Stimulated activated CD8-positive, alpha-beta memory T cell treated with anti-CD3 and anti-CD28 coated beads, Interleukin-7, amount 100 ng/mL, for 4 hours (primary cell): ENCODE measurements around the gene PPP1R15B.
A peak's percentile ranks its signal among the peaks of the same experiment; 100 is the strongest.

Source experiments
- DNase-seq, 2 donors: peaks; one replicate each; pipeline ENCODE4 v3.0.0-alpha.2; 2020; ENCODE audit warnings: low read depth in 2 of 2

The PPP1R15B gene

GRCh38 chr1:204400882-204401510, 10.6 kb downstream of the PPP1R15B start:
- no peak for DNase-seq

DNA sequence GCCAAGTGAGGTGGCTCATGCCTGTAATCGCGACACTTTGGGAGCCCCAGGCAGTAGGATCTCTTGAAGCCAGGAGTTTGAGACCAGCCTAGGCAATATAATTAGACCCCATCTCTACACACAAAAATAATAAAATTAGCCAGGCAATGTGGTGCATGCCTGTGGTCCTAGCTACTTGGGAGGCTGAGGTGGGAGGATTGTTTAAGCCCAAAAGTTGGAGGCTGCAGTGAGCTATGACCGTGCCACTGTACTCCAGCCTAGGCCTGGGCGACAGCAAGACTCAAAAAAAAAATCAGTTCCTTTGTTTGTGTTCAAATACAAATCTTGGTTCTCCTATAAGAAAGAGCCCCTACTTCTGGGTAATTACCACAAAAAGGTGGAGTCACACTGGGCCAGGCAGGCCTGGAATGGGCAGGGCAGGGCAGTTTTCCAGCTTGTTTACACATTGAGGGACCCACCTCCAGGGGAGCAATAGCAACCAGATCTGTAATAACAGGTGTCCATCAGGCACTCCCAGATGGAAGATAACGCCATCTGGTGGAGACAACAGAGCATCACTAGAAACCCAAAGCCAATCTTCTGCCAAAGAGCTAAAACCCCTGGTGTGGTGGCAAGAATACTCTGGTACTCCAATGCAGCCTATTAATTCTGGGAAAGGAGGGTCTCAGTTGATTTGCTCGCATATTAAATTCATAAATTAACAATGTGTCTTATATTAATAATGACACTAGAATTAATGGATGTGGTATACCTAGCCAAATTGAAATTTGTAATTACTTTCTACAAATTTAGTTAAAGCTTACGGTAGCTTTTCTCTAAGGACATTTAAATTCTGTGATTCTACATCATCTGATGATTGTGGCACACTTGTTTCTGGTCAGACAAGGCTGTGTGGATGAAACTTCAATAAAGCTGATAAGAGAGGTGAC, 13.2 kb downstream of the PPP1R15B start:
- DNase-seq: no peak

DNA sequence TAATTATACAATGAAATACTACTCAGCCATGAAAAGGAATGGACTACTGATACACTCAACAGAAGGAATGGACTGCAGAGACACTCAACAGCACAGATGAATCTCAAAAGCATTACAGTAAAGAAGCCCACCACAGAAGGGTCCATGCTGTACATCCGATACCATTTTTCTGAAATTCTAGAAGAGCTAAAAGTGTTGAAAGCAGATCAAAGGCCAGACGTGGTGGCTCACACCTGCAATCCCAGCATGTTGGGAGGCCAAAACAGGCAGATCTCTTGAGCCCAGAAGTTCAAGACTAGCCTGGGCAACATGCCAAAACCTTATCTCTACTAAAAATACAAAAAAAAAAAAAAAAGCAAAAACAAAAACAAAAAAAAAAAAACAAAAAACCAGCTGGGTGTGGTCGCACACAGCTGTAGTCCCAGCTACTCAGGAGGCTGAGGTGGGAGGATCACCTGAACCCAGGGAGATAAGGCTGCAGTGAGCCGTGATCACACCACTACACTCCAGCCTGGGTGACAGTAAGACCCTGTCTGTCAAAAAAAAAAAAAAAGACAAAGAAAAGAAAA, 15.5 kb downstream of the PPP1R15B start:
- no peak for DNase-seq

GRCh38 chr1:204391629-204392028, 20.0 kb downstream of the PPP1R15B start:
- DNase-seq: no peak

GRCh38 chr1:204390751-204391466, 20.7 kb downstream of the PPP1R15B start:
- no peak for DNase-seq

GRCh38 chr1:204385727-204386126, 25.9 kb downstream of the PPP1R15B start:
- no peak for DNase-seq

- no peak for DNase-seq
Observed at GRCh38 chr1:204384636-204385352, 26.8 kb downstream of the PPP1R15B start.

DNA sequence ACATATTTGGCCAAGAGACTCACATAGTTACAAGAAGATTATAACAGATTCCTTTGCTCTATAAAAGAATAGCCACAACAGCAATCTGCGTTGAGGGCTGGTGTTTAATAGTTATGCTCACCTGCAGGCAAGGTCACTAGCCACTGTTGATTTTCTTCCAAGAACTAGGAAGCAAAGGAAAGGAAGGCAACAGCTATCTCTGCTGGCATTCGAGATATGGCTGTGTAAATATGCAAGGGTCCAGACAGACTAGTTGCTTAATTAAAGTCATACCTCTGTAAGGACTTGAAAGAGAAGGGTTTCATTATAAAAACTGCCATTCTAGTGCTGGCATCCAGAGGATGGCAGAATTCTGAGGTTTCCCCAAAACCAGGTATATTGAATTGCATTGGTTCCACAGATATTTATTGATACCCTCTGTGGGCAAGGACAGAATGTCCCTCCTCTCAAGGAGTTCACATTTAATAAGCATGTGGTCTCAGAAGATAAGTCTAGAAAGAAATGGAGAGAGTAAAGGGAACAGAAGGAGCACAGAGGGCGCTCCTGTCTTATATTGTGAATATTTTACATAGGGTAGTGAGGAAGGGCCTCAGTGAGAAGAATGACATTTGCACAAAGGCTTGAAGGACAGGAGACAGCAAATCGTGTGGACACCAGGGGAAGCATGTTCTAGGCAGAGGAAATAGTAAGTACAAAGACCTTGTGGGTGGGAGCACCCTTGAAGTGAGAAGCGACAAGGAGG, 28.3 kb downstream of the PPP1R15B start:
- no peak for DNase-seq

DNA sequence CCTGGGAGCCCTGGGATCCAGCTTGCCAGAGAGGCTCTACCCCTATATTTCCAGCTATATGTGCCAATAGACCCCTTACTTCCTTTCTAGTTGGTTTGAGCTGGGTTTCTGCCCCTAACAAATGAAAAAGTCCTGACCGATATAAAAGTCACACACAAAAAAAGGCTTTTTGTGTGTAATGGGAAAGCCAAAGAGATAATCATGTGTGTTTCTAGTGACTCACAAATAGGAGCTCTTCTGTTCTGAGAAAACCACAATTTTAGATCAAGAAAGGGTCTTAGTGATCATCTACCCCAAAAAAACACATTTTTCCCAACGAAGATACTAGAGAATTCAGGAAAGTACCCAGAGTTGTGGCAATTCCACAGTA, 28.9 kb downstream of the PPP1R15B start:
- DNase-seq: no peak

DNA sequence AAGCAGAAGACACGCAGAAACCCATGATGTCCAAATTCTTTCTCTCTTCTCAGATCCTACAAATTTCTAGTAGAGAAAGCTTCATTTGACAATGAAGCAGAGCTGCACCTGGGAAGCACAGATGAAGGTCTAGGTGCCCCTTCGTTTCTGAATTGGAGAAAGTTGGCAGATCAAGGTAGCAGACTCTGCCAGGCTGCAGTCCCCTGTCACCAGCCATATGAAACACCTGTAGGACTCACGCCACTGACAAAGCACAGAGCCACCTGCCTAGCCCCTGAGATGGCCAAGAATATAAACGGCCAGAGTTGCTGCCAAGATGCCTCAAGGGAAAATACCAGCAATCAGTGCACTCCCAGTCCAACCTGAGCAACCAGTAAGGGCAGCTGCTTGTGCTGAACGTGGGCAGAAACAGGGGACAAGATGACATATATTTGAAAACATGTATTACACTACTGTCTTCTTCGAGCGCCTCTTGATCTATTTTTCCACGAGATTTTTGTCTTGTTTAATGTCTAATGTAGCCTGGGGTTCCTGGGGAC, 31.3 kb downstream of the PPP1R15B start:
- no peak for DNase-seq

DNA sequence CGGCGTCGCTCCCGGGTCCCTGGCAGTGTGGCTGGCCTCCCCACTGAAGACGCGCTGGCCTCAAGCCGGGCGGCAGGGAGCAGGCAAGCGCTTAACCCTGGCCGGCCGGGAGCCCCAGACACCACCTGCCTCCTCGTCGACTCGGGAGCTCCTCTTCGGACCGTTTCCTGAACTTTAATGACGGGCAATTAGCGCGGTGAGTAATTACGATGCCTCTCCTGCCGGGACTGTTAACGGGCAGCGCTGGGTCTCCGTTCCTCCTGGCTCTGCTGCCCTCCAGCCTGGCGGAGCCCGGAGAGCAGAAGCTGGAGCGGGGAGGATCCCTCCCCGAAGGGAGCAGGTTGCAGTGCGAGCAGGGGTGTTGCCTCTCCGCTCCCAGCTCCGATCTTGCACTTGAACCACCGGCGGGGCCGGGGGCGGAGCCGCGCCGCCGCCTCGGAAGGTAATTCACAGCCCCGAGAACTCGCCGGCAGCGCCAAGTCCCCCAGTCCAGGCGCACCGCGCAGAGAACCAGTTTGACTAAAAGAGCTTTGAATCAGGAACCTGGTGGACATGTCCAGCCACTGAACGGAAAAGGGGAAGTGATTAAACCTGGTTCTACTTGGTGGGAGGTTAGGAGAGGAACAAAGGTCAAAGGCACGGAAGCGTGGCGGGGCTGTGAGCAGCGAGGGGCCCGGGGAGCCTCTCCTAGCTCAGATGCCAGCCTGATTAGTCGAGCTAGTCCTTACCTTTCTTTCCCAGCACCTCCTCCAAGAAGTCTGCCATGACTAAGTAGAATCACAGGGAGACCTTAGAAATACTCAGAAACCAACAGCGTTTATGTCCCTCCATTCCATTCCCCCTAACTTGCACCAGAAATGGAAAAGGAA, 33.6 kb downstream of the PPP1R15B start:
- DNase-seq: peak; percentile 14 to 42

DNA sequence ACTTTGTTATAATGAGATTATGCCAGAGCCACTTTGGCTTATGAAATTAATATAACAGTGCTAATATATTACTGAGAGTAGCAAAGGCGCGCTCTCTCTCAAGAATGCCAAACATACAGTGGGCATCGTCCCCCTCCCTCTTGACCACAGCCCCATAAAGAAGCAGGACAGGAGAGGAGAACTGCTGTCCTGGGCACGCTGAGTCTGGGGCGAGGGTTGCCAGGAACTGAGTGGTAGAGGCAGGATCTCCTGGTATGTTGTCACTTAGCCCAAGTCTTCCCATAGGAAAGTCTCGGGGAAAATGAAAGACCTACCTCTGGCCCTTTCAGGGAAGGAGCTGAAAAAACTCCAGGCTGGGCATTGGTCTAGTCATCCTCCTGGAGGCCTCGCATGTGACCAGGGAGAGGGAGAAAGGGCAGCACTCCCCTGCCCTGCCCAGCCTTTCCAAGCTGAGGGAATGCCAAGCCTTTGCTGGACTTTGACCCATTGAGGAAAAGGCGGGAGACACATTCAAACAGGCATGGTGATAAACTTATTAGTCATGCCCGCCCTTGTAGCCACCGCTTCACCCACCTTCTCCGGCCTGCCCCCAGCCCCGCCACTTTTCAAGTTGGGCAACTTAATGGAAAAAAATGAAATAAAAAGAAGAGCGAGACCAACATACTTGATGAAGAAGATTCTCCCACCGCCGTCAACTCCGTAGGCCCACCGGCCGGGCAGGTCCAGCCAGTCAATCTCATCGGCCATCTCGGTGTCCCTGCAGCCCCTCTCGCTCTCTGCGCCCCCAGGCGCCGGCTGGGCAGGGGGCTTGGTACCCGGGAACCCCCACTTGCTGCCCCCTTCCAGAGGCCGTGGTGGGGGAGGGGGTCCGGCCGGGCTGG, 34.5 kb downstream of the PPP1R15B start:
- no peak for DNase-seq

GRCh38 chr1:204376465-204376864, 35.2 kb downstream of the PPP1R15B start:
- no peak for DNase-seq

GRCh38 chr1:204373911-204374310, 37.7 kb downstream of the PPP1R15B start:
- no peak for DNase-seq

DNA sequence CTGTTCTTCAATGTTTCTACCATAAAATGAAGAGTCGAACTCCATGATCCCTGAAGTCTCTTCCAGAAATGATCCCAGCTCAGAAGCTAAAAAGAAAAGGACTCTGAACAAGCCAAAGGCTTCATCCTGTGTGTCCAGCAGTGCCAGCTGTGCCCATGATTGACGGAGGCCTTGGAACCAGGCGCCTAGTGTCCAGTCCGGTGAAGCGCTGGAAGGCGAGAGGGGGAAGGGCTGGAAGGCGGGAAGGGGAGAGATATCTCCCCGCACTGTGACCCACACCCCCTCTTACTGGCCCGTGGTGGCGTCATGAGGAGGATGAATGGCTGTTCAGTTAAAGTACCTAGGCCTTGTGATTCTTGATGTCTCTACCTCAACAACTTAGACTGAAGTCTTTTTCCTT, 41.4 kb downstream of the PPP1R15B start:
- DNase-seq: no peak

DNA sequence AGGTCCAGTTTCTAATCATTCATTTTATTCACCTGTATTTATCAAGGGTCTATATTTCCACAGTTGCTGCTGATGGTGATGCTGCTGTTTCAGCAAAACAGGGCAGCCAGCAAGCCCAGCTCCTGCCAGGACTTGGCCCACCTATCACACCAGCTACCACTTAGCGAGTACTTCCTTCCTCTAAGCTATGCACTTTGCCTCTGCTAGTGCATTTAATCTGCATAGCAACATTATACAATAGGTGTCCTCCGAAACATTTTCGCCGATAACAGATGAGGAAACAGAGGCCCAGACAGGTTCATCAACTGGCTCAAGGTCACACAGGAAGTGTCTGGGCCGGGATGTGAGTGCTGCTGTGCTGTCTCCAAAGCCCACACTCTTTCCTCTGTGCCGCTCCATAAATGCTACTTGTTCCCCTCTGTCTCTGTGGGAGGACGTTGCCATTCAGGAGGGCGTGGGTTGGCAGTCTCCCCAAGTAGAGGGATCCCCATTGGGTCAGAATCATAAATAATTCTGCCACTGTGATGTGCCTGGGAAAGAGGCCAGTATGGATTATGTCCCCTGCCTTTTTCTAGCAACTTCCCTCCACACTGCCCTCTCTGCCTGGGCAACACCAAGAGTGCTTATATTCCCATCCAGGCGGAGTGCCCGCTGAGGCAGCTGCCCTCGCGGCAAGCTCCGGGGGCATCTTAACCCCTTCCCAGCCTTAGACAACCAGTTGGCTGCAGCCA, 42.5 kb downstream of the PPP1R15B start:
- DNase-seq: no peak

- no peak for DNase-seq
Observed at GRCh38 chr1:204367956-204368355, 43.7 kb downstream of the PPP1R15B start.
